ENCODE results near the gene LCN6.
"Not testable (repeated sequence)": the region's sequence is repeated elsewhere in the genome, so short reads cannot be mapped to it uniquely, and the experiment has no call there.

Gene LCN6, protein sequence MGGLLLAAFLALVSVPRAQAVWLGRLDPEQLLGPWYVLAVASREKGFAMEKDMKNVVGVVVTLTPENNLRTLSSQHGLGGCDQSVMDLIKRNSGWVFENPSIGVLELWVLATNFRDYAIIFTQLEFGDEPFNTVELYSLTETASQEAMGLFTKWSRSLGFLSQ

DNA sequence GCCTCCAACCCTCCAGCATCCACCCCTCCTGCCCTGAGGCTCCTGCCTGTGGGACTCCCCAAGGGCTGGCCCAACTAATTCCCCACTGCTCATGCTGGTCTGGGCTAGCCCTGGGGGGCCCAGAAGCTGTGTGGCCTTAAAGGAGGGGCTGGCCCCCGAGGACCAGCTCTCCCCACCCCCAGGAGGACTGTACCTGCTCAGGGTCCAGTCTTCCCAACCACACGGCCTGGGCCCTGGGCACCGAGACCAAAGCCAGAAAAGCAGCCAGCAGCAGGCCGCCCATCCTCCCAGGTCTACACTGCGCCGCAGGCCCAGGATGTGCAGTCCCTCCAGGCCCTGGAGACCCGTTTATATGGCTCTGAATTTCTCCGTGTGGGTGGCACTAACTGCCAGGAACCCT is at the start of gene LCN6:
TSS of gene LCN6 (minus strand) at position 325 of the 400 bp plus-strand sequence. CDS start at position 283, 42 bp downstream.
- TF ChIP-seq, protein P1, sequence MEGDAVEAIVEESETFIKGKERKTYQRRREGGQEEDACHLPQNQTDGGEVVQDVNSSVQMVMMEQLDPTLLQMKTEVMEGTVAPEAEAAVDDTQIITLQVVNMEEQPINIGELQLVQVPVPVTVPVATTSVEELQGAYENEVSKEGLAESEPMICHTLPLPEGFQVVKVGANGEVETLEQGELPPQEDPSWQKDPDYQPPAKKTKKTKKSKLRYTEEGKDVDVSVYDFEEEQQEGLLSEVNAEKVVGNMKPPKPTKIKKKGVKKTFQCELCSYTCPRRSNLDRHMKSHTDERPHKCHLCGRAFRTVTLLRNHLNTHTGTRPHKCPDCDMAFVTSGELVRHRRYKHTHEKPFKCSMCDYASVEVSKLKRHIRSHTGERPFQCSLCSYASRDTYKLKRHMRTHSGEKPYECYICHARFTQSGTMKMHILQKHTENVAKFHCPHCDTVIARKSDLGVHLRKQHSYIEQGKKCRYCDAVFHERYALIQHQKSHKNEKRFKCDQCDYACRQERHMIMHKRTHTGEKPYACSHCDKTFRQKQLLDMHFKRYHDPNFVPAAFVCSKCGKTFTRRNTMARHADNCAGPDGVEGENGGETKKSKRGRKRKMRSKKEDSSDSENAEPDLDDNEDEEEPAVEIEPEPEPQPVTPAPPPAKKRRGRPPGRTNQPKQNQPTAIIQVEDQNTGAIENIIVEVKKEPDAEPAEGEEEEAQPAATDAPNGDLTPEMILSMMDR (IDR thresholded peaks at IDR 0.05; ENCODE audit: insufficient read depth, low read depth, low read length, missing control alignments) = no peak
- H3K4me3 ChIP-seq (ENCODE audit: low read depth, low read length) = no peak within 1 kb of the TSS
- DNase-seq (ENCODE audit: low read depth) = no peak

DNA sequence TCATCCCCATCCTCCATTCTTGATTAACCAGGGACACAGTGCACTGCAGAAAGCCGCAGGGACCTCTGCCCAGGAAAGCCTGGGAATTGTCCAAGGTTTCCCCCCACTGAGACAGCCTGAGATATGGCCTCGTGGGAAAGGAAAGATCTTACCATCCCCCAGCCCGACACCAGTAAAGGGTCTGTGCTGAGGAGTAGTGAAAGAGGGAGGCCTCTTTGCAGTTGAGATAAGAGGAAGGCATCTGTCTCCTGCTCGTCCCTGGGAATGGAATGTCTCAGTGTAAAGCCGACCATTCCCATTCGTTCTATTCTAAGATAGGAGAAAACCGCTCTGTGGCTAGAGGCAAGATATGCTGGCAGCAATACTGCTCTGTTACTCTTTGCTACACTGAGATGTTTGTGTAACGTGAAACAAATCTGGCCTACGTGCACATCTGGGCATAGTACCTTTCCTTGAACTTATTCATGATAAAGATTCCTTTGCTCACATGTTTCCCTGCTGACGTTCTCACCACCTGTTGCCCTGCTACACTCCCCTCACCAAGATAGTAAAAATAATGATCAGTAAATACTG is 48.5 kb upstream of the LCN6 start:
- H3K4me3 ChIP-seq (ENCODE audit: low read depth, low read length); DNase-seq (ENCODE audit: low read depth): not testable (repeated sequence)

DNA sequence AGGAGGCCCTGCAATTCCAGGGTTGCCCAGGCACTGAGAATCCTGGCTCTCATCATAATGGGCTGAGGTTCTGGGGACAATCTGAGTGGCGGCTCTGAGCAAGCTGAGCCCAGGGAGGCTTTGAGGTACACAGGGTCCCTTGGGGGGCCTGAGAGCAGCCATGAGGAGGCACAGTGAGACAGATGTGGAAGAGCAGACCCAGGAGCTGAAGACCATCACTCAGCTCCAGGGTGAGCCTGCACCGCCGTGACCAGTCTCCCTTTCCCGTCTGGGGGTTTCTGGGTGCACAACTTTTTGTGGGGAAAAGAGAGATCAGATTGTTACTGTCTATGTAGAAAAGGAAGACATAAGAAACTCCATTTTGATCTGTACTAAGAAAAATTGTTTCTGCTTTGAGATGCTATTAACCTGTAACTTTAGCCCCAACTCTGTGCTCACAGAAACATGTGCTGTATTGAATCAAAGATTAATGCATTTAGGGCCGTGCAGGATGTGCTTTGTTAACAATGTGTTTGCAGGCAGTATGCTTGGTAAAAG is 48.0 kb upstream of the LCN6 start, which contains the start of gene CCDC183:
TSS of gene CCDC183 (plus strand) at position 101 of the 537 bp plus-strand sequence. CDS start at position 161, 60 bp downstream.
- DNase-seq (ENCODE audit: low read depth) = no peak
- H3K4me3 ChIP-seq (ENCODE audit: low read depth, low read length) = no peak within 1 kb of the TSS
- TF ChIP-seq, protein P1 (IDR thresholded peaks at IDR 0.05; ENCODE audit: insufficient read depth, low read depth, low read length, missing control alignments) = no peak

DNA sequence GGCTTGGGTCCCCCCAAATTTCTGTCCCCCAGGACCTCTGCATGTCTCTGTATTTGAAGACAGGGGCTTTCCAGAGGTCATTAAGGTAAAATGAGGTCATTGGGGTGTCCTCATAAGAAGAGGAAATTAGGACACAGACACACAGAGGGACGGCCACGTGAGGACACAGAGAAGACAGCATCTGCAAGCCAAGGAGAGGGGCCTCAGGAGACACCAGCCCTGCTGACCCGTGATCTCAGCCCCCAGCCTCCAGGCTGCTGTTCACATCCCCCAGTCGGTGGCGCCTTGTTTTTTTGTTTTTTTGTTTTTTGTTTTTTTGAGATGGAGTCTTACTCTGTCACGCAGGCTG is 46.6 kb upstream of the LCN6 start:
- H3K4me3 ChIP-seq (ENCODE audit: low read depth, low read length) = no peak overlapping the region
- TF ChIP-seq, protein P1 (IDR thresholded peaks at IDR 0.05; ENCODE audit: insufficient read depth, low read depth, low read length, missing control alignments) = no peak
- no peak for DNase-seq (ENCODE audit: low read depth)

DNA sequence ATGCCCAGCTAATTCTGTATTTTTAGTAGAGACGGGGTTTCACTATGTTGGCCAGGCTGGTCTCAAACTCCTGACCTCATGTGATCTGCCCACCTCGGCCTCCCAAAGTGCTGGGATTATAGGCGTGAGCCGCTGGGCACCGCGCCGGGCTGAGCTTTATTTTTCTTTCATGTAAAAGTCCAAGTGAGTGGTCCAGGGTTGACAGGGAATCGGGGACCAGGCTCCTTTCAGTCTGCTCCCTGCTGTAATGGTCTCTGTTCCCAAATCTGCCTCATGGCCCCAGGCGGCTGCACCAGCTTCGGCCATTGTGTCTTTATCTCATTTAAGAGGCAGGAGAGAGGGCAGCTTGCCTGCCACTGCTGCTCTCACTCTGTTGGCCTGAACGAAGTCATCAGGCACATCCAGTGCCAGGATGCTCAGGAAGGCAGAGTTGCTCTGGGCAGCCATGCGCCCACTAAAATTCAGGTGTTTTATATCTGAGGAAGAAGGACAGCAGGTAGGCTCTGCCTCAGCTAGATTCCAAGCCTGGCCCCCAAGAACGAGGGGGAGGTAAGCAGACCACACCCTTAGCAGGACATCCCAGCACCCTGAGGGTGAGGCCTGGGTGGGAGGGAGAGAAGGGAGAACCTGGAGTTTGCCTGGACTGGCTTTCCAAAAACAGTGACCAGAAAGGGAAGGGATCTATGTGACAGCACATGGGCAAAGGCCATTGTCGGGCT is 46.1 kb upstream of the LCN6 start:
- no peak overlapping the region for H3K4me3 ChIP-seq (ENCODE audit: low read depth, low read length)
- no peak for DNase-seq (ENCODE audit: low read depth)
- TF ChIP-seq, protein P1 (IDR thresholded peaks at IDR 0.05; ENCODE audit: insufficient read depth, low read depth, low read length, missing control alignments) = no peak

DNA sequence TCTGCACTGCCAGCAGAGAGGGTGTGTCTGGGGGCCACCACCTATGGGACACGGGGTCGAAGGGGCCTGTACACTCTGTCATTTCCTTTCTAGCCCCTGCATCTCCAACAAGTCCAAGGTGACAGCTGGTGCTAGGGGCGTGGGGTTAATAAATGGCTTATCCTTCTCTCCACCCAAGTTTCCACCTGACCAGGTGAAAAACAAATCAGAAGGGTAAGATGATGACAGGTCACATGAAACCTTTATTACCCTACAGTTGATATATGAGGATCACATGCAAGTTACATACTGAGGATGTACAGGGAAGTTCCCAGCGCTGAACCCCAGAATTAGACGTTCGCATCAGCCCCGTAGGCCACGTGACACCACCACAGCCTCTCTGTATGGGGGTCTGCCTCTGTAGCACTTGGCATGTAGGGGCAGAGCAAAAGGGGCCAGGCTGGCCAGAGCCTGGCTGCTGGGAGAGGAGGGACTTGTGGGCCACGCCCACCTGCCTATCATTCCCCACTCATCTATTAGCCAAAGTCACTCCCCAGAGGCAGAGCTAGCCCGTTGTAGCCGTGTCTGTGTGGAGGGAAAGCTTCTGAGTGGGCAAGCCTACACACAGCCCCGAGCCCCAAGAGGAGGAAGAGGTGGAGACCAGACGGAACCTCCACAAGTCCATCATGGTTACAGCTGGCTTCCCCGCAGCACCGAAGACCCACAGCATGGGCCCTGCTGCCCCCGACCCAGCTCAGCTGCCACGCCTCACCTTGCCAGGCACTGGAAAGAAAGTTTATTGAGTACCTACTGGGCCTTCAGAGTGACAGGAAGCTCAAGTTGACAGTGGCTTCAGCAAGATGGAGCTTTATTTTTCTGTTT is 45.0 kb upstream of the LCN6 start:
- H3K4me3 ChIP-seq (ENCODE audit: low read depth, low read length) = no peak overlapping the region
- no peak for DNase-seq (ENCODE audit: low read depth)
- TF ChIP-seq, protein P1 (IDR thresholded peaks at IDR 0.05; ENCODE audit: insufficient read depth, low read depth, low read length, missing control alignments) = no peak

All from GM12865 (cell line).